Measurements from ENCODE around the gene HIRA. TPM values are rescaled to one million over a fixed set of nuclear protein-coding genes. Genes with fewer than 3 reads are reported as not detected.

HIRA gene
- total and polyA plus RNA-seq, 9 of the 15 experiments (the other 6 are each of a cell fraction or from before 2014, with no cell fraction given), result 0.96 to 132 (median 58.4) TPM

GRCh38 chr22:19463008-19463407 lies 31.5 kb upstream of the HIRA start:
- Histone ChIP-seq H3K9me1 (ENCODE audit: control insufficient read depth, insufficient read depth, low read length) (peaks cover 4% of the 10 kb centered on the region), H3K27me3 (ENCODE audit: control insufficient read depth in 2 of 2, insufficient read depth in 2 of 2, low read length in 2 of 2) (no peaks in the 10 kb centered on the region), H3K9me3 (replicated peaks; ENCODE audit: control insufficient read depth, insufficient read depth, low read depth, low read length) (no peaks in the 10 kb centered on the region), H3K36me3 (ENCODE audit: control insufficient read depth, insufficient read depth, low read length) (peaks cover 96% of the 10 kb centered on the region), H3K9ac (ENCODE audit: insufficient read depth in 1 of 2, low read depth in 2 of 2, low read length in 2 of 2) (no peak overlapping the region), H3K79me2 (ENCODE audit: control insufficient read depth, insufficient read depth, low read length) (no peaks in the 10 kb centered on the region), H4K20me1 (replicated peaks; ENCODE audit: control insufficient read depth, insufficient read depth, low read length) (peaks cover under 1% of the 10 kb centered on the region; the same call in 1 of the 2 replicates), H3K4me2 (ENCODE audit: insufficient read depth, low read length) (no peak overlapping the region), H3K4me3 (no peak overlapping the region), H3K4me1 (replicated peaks in 1 of 2; ENCODE audit: control insufficient read depth in 2 of 2, insufficient read depth in 2 of 2, low read length in 2 of 2) (no peaks in the 10 kb centered on the region), H3K27ac (ENCODE audit: extremely low read depth, low read depth, low read length) (no peak overlapping the region), H2AFZ (ENCODE audit: low read depth, low read length) (no peak overlapping the region)
- DNase-seq (ENCODE audit: extremely low read depth in 1 of 4, low spot score in 3 of 4), result peak in 1 of 4 experiments; percentile 43
- no peak for ATAC-seq
- CTCF ChIA-PET (ENCODE audit: low intra/inter-chr PET ratio), result no interaction called here
- FAIRE-seq, result no peak
- 94% methylated on average over 1 of the region's 1 CpG for WGBS (ENCODE audit: insufficient coverage, low coverage, missing lambda C conversion rate)
- in situ Hi-C loops (cut with MboI) (no loop called here), intact Hi-C loops (cut with micrococcal nuclease) (no loop called here)
- POLR2A ChIA-PET, result interaction anchor here (0.7 to 13.6 kb wide), 9 partner anchors 8 to 284 kb away, joined by 3 to 148 read pairs (median 6); partner anchors contain the start of genes C22orf39, CDC45, SLC25A1 and UFD1
- BruUV-seq (replicated peaks), result TSS peak; percentile 14
- TF ChIP-seq ZNF699 (CRISPR knock-in tag; IDR thresholded peaks at IDR 0.05; ENCODE audit: insufficient replicate concordance) (no peak), JUNB (CRISPR knock-in tag; conservative IDR thresholded peaks at IDR 0.05) (no peak), KDM4B (IDR thresholded peaks at IDR 0.05; ENCODE audit: borderline replicate concordance in 2 of 2, low read depth in 1 of 2) (no peak), NR0B1 (IDR thresholded peaks at IDR 0.05; ENCODE audit: partially characterized antibody) (no peak), ZBTB8A (IDR thresholded peaks at IDR 0.05; ENCODE audit: partially characterized antibody) (no peak), POLR2H (tag; IDR thresholded peaks at IDR 0.05; ENCODE audit: low read depth) (0 out of 2 replicates have a peak, but pooled peaks have one; percentile 49), POLR2AphosphoS5 (IDR thresholded peaks at IDR 0.05; ENCODE audit: control insufficient read depth, insufficient read depth, low read depth, low read length) (no peak), PREB (CRISPR knock-in tag; IDR thresholded peaks at IDR 0.05) (no peak), ETV6 (IDR thresholded peaks at IDR 0.05; ENCODE audit: borderline replicate concordance in 1 of 2, low read depth in 2 of 2, low read length in 1 of 2) (no peak), ETV6 (CRISPR knock-in tag; IDR thresholded peaks at IDR 0.05; ENCODE audit: borderline replicate concordance) (no peak), SP2 (IDR thresholded peaks at IDR 0.05; ENCODE audit: extremely low read depth, low read depth, low read length, poor library complexity, severe bottlenecking) (no peak), PBX2 (CRISPR knock-in tag; IDR thresholded peaks at IDR 0.05; ENCODE audit: low read depth) (no peak), PBX2 (tag; conservative IDR thresholded peaks at IDR 0.05; ENCODE audit: low read depth) (no peak), NR2C1 (IDR thresholded peaks at IDR 0.05) (0 out of 2 replicates have a peak, but pooled peaks have one; percentile 1), NR2C1 (tag; IDR thresholded peaks at IDR 0.05) (no peak), CHD2 (IDR thresholded peaks at IDR 0.05; ENCODE audit: low read depth, low read length) (no peak), ZBED1 (IDR thresholded peaks at IDR 0.05) (no peak), POLR2A (conservative IDR thresholded peaks at IDR 0.05) (0 out of 2 replicates have a peak, but pooled peaks have one; percentile 43)
